KMS-11 (cell line): Measurements from ENCODE around the gene CACNA2D3.

Experiments used
- H2AFZ ChIP-seq: fragments of 200-600 bp; sonication (generic); 2 replicates; pipeline ENCODE4 v1.6.1; 2016; ENCODE audit warnings: antibody characterized with exemption, mixed run types, low read depth
- H3K27ac ChIP-seq: fragments of 200-600 bp; sonication (generic); 2 replicates; pipeline ENCODE4 v1.6.1; 2016; ENCODE audit warnings: mild to moderate bottlenecking, mixed run types
- H3K27me3 ChIP-seq: fragments of 200-600 bp; sonication (generic); 2 replicates; pipeline ENCODE4 v1.6.1; 2017; ENCODE audit warnings: mild to moderate bottlenecking, low read depth, mixed run types, moderate library complexity; ENCODE audit not compliant: insufficient read depth
- H3K36me3 ChIP-seq: fragments of 200-600 bp; sonication (generic); 2 replicates; pipeline ENCODE4 v1.6.1; 2017; ENCODE audit warnings: mild to moderate bottlenecking, mixed run types; ENCODE audit not compliant: insufficient read depth
- H3K4me1 ChIP-seq: fragments of 200-600 bp; sonication (generic); 2 replicates; pipeline ENCODE4 v1.6.1; 2016; ENCODE audit warnings: mild to moderate bottlenecking, low read depth, mixed run types; ENCODE audit not compliant: poor library complexity, severe bottlenecking
- H3K4me2 ChIP-seq: fragments of 200-600 bp; sonication (generic); 2 replicates; pipeline ENCODE4 v1.7.0; 2016; ENCODE audit warnings: mild to moderate bottlenecking, mixed run types
- H3K4me3 ChIP-seq: fragments of 200-600 bp; sonication (generic); IDR thresholded peaks from 2 replicates; pipeline ENCODE4 v1.6.1; 2017; ENCODE audit warnings: low read depth, low read length, mixed read lengths; ENCODE audit not compliant: insufficient read depth
- H3K79me2 ChIP-seq: fragments of 200-600 bp; sonication (generic); 2 replicates; pipeline ENCODE4 v1.6.1; 2016; ENCODE audit warnings: low read depth, mixed run types; ENCODE audit not compliant: insufficient read depth
- H3K9ac ChIP-seq: fragments of 200-600 bp; sonication (generic); 2 replicates; pipeline ENCODE4 v1.6.1; 2016; ENCODE audit warnings: mild to moderate bottlenecking, mixed run types
- H4K20me1 ChIP-seq: fragments of 200-600 bp; sonication (generic); 2 replicates; pipeline ENCODE4 v1.6.1; 2016; ENCODE audit warnings: mild to moderate bottlenecking, mixed run types; ENCODE audit not compliant: insufficient read depth
- CTCF ChIP-seq: fragments of 200-600 bp; sonication (generic); conservative IDR thresholded peaks from 2 replicates; pipeline ENCODE4 v1.6.1; 2017; ENCODE audit warnings: low read depth, mild to moderate bottlenecking, antibody characterized with exemption, low read length, moderate library complexity, mixed read lengths

CACNA2D3 gene

GRCh38 chr3:54299169-54299935 is 177.0 kb downstream of the CACNA2D3 start:
- H3K27ac ChIP-seq: no peak overlapping the region
- no peak overlapping the region for H3K4me3 ChIP-seq
- H2AFZ ChIP-seq: no peak overlapping the region
- H3K9ac ChIP-seq: no peak overlapping the region
- no peaks in the 10 kb centered on the region for H3K36me3 ChIP-seq
- no peaks in the 10 kb centered on the region for H3K79me2 ChIP-seq
- H3K27me3 ChIP-seq: no peaks in the 10 kb centered on the region
- H4K20me1 ChIP-seq: no peaks in the 10 kb centered on the region
- no peak for TF ChIP-seq CTCF
- H3K4me1 ChIP-seq: no peaks in the 10 kb centered on the region
- no peak overlapping the region for H3K4me2 ChIP-seq

GRCh38 chr3:54303517-54304375 is 181.4 kb downstream of the CACNA2D3 start:
- H3K79me2 ChIP-seq: no peaks in the 10 kb centered on the region
- no peaks in the 10 kb centered on the region for H3K36me3 ChIP-seq
- H3K9ac ChIP-seq: no peak overlapping the region
- no peak for TF ChIP-seq CTCF
- H3K27ac ChIP-seq: no peak overlapping the region
- no peak overlapping the region for H2AFZ ChIP-seq
- no peak overlapping the region for H3K4me3 ChIP-seq
- H4K20me1 ChIP-seq: no peaks in the 10 kb centered on the region
- H3K4me2 ChIP-seq: no peak overlapping the region
- no peaks in the 10 kb centered on the region for H3K27me3 ChIP-seq
- no peaks in the 10 kb centered on the region for H3K4me1 ChIP-seq

GRCh38 chr3:54304877-54305276 is 182.5 kb downstream of the CACNA2D3 start:
- Histone ChIP-seq H3K9ac (no peak overlapping the region), H3K27me3 (no peaks in the 10 kb centered on the region), H3K4me3 (no peak overlapping the region), H3K4me1 (no peaks in the 10 kb centered on the region), H4K20me1 (no peaks in the 10 kb centered on the region), H3K4me2 (no peak overlapping the region), H2AFZ (no peak overlapping the region), H3K79me2 (no peaks in the 10 kb centered on the region), H3K27ac (no peak overlapping the region), H3K36me3 (no peaks in the 10 kb centered on the region)
- TF ChIP-seq CTCF: no peak

- no peaks in the 10 kb centered on the region for H4K20me1 ChIP-seq
- no peak overlapping the region for H2AFZ ChIP-seq
- no peaks in the 10 kb centered on the region for H3K79me2 ChIP-seq
- no peak overlapping the region for H3K4me3 ChIP-seq
- H3K27ac ChIP-seq: no peak overlapping the region
- H3K4me2 ChIP-seq: no peak overlapping the region
- no peaks in the 10 kb centered on the region for H3K36me3 ChIP-seq
- no peak for TF ChIP-seq CTCF
- no peak overlapping the region for H3K9ac ChIP-seq
- H3K4me1 ChIP-seq: no peaks in the 10 kb centered on the region
- H3K27me3 ChIP-seq: no peaks in the 10 kb centered on the region
Observed at GRCh38 chr3:54305409-54306099, 183.2 kb downstream of the CACNA2D3 start.
